ENCODE data around the gene FUS. TPM values are rescaled to one million over a fixed set of nuclear protein-coding genes. Genes with fewer than 3 reads are reported as not detected.
"Not testable (repeated sequence)": the region's sequence is repeated elsewhere in the genome, so short reads cannot be mapped to it uniquely, and the experiment has no call there.

FUS gene
- total and polyA plus RNA-seq, 2 of the 13 experiments (the other 11 are each of a cell fraction or from before 2014, with no cell fraction given) = 68.1 to 168 TPM

DNA sequence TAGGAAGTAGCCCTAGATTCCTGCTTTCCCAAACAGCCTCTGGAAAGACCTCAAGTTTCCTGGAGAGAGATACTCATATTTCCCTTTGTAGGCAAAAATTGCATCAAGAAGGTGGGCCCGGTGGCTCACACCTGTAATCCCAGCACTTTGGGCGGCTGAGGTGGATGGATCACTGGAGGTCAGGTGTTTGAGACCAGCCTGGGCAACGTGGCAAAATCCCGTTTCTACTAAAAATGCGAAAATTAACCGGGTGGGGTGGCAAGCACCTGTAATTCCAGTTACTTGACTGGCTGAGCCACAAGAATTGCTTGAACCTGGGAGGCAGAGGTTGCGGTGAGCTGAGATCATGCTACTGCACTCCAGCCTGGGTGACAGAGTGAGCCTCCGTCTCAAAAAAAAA is 20.2 kb downstream of the FUS start:
- H4K20me1 ChIP-seq (ENCODE audit: insufficient read depth, low read length); H3K36me3 ChIP-seq (replicated peaks in 1 of 2; ENCODE audit: control insufficient read depth in 1 of 2, insufficient read depth in 2 of 2, low read length in 2 of 2); CTCF ChIA-PET (ENCODE audit: low intra/inter-chr PET ratio, low total read pairs); DNase-seq (ENCODE audit: low spot score); H2AFZ ChIP-seq (ENCODE audit: low read length); H3K79me2 ChIP-seq (ENCODE audit: insufficient read depth, low read length); H3K4me3 ChIP-seq (replicated peaks in 1 of 3; ENCODE audit: insufficient read depth in 1 of 3, low read depth in 2 of 3, low read length in 3 of 3); FAIRE-seq; BruUV-seq (replicated peaks); H3K9me3 ChIP-seq (ENCODE audit: low read length); H3K27ac ChIP-seq (ENCODE audit: extremely low read length, insufficient read depth, low read length); H3K9ac ChIP-seq (ENCODE audit: insufficient read depth, low read depth, low read length); H3K4me2 ChIP-seq (ENCODE audit: low read depth, low read length); ATAC-seq: not testable (repeated sequence)
- H3K27me3 ChIP-seq (ENCODE audit: control insufficient read depth in 1 of 2, insufficient read depth in 2 of 2, low read length in 2 of 2) = peaks cover 0 to 25% of the 10 kb centered on the region in 2 experiments; a peak in 4 of 5 replicates
- TF ChIP-seq AKAP8 (CRISPR knock-in tag; IDR thresholded peaks at IDR 0.05) = 0 out of 2 replicates have a peak, but pooled peaks have one; percentile 23
- in situ Hi-C loops (cut with HindIII; ENCODE audit: extremely low pct_ligation_motif_present, low pct_unique_long_range_greater_than_20kb) = loop anchor here (25.0 kb wide), 2 partner anchors 237 to 662 kb away; partner anchors contain the start of genes COX6A2, ZNF267 and ZNF843
- POLR2A ChIA-PET = interaction anchor here (1.0 to 2.9 kb wide), 4 partner anchors 16 to 253 kb away, joined by 3 to 34 read pairs (median 4); partner anchors contain the start of gene FUS
- 95% methylated on average over 8 of the region's 8 CpGs for WGBS (ENCODE audit: low lambda C conversion rate)
- intact Hi-C loops (cut with micrococcal nuclease; ENCODE audit: unreplicated experiment) = loop anchor here (5.0 kb wide), 1 partner anchor 242 kb away; the partner anchor contains the start of gene ZNF843
- H3K4me1 ChIP-seq (ENCODE audit: insufficient read depth, low read length) = peaks cover 42% of the 10 kb centered on the region

- intact Hi-C loops (cut with micrococcal nuclease; ENCODE audit: unreplicated experiment) = loop anchor here (5.0 kb wide), 1 partner anchor 241 kb away; the partner anchor contains the start of gene ZNF843
- POLR2A ChIA-PET = interaction anchor here (0.8 to 2.9 kb wide), 8 partner anchors 8 to 252 kb away, joined by 3 to 34 read pairs (median 4); partner anchors contain the start of gene FUS
- TF ChIP-seq POLR2AphosphoS2 (IDR thresholded peaks at IDR 0.05; ENCODE audit: low read depth, low read length) = peak; percentile 9; the same call in 1 of the 2 replicates
- peak; percentile 99 for TF ChIP-seq ZNF263 (CRISPR knock-in tag; IDR thresholded peaks at IDR 0.05)
- no peak for TF ChIP-seq ZNF354B (CRISPR knock-in tag; IDR thresholded peaks at IDR 0.05)
- no peak for TF ChIP-seq KLF11 (CRISPR knock-in tag; IDR thresholded peaks at IDR 0.05)
- peak; percentile 61 for TF ChIP-seq HNF4A (CRISPR knock-in tag; IDR thresholded peaks at IDR 0.05)
- peak; percentile 5 for TF ChIP-seq RBM22 (optimal IDR thresholded peaks at IDR 0.05; ENCODE audit: low read length)
- peak; percentile 14 for TF ChIP-seq HNRNPH1 (optimal IDR thresholded peaks at IDR 0.05; ENCODE audit: low read depth, low read length)
- no peak for TF ChIP-seq NR2F6 (IDR thresholded peaks at IDR 0.05)
- peak; percentile 34 for TF ChIP-seq NR2F6 (CRISPR knock-in tag; IDR thresholded peaks at IDR 0.05)
- peak; percentile 31; the same call in 1 of the 2 replicates for TF ChIP-seq NR2F2 (IDR thresholded peaks at IDR 0.05; ENCODE audit: borderline replicate concordance, low read depth)
- 0 out of 2 replicates have a peak, but pooled peaks have one; percentile 24 for TF ChIP-seq ZC3H13 (CRISPR knock-in tag; IDR thresholded peaks at IDR 0.05)
- TF ChIP-seq ZNF691 (CRISPR knock-in tag; IDR thresholded peaks at IDR 0.05; ENCODE audit: borderline replicate concordance, low read depth) = peak; percentile 33; the same call in 1 of the 2 replicates
- TF ChIP-seq REL (CRISPR knock-in tag; conservative IDR thresholded peaks at IDR 0.05) = no peak
- 0 out of 2 replicates have a peak, but pooled peaks have one; percentile 22 for TF ChIP-seq TOPORS (CRISPR knock-in tag; IDR thresholded peaks at IDR 0.05)
- peak; percentile 14 to 33; a peak in 3 of 4 replicates for TF ChIP-seq POLR2A (IDR thresholded peaks at IDR 0.05; ENCODE audit: insufficient read depth in 1 of 2, low read depth in 2 of 2, low read length in 2 of 2)
Observed at GRCh38 chr16:31200821-31201568, 21.1 kb downstream of the FUS start.

More at GRCh38 chr16:31200821-31201568, 21.1 kb downstream of the FUS start:
- Histone ChIP-seq H3K4me1 (ENCODE audit: insufficient read depth, low read length) (peaks cover 42% of the 10 kb centered on the region), H3K4me3 (replicated peaks in 1 of 3; ENCODE audit: insufficient read depth in 1 of 3, low read depth in 2 of 3, low read length in 3 of 3) (peak overlapping the region in 1 of 3 experiments; percentile 77; a peak in 1 of 6 replicates), H3K79me2 (ENCODE audit: insufficient read depth, low read length) (no peaks in the 10 kb centered on the region), H3K27me3 (ENCODE audit: control insufficient read depth in 1 of 2, insufficient read depth in 2 of 2, low read length in 2 of 2) (peaks cover 0 to 28% of the 10 kb centered on the region in 2 experiments; a peak in 4 of 5 replicates), H4K20me1 (ENCODE audit: insufficient read depth, low read length) (peaks cover 6% of the 10 kb centered on the region), H3K9ac (ENCODE audit: insufficient read depth, low read depth, low read length) (no peak overlapping the region), H3K9me3 (ENCODE audit: low read length) (no peaks in the 10 kb centered on the region), H3K4me2 (ENCODE audit: low read depth, low read length) (peak overlapping the region; percentile 92; the same call in 1 of the 2 replicates), H3K36me3 (replicated peaks in 1 of 2; ENCODE audit: control insufficient read depth in 1 of 2, insufficient read depth in 2 of 2, low read length in 2 of 2) (peaks cover 4 to 5% of the 10 kb centered on the region in 2 experiments; a peak in 3 of 5 replicates), H3K27ac (ENCODE audit: extremely low read length, insufficient read depth, low read length) (no peak overlapping the region), H2AFZ (ENCODE audit: low read length) (no peak overlapping the region)
- CTCF ChIA-PET (ENCODE audit: low intra/inter-chr PET ratio, low total read pairs) = no interaction called here
- no peak for DNase-seq (ENCODE audit: low spot score)
- BruUV-seq (replicated peaks) = no TSS peak
- WGBS (ENCODE audit: low lambda C conversion rate) = 49% methylated on average over 8 of the region's 8 CpGs
- FAIRE-seq = peak; percentile 43
- in situ Hi-C loops (cut with HindIII; ENCODE audit: extremely low pct_ligation_motif_present, low pct_unique_long_range_greater_than_20kb) = loop anchor here (25.0 kb wide), 2 partner anchors 236 to 661 kb away; partner anchors contain the start of genes COX6A2, ZNF267 and ZNF843
- ATAC-seq = peak; percentile 10

Measured in HepG2 (cell line).